IPS-20b (cell line): ENCODE results near the gene STMN3.
"Not testable (repeated sequence)": the region's sequence is repeated elsewhere in the genome, so short reads cannot be mapped to it uniquely, and the experiment has no call there.

Experiments
- H3K27ac ChIP-seq: one replicate; pipeline ENCODE4 v1.5.1; 2013; ENCODE audit warnings: low read length
- H3K27me3 ChIP-seq: 2 replicates; pipeline ENCODE4 v1.6.1; 2013; ENCODE audit warnings: mild to moderate bottlenecking, low read length, inconsistent platforms; ENCODE audit not compliant: insufficient read depth
- H3K36me3 ChIP-seq: 2 replicates; pipeline ENCODE4 v1.6.1; 2013; ENCODE audit warnings: low read depth, mild to moderate bottlenecking, inconsistent platforms, low read length, moderate library complexity; ENCODE audit not compliant: insufficient read depth
- H3K4me1 ChIP-seq: 2 replicates; pipeline ENCODE4 v1.6.1; 2013; ENCODE audit warnings: mild to moderate bottlenecking, control low read depth, inconsistent platforms, low read length, moderate library complexity; ENCODE audit not compliant: insufficient read depth
- H3K4me3 ChIP-seq: 2 replicates; pipeline ENCODE4 v1.5.1; 2013; ENCODE audit warnings: mild to moderate bottlenecking, low read length, inconsistent platforms
- H3K9ac ChIP-seq: 2 replicates; pipeline ENCODE4 v1.6.1; 2013; ENCODE audit warnings: low read depth, mild to moderate bottlenecking, inconsistent platforms, low read length, moderate library complexity
- H3K9me3 ChIP-seq: 2 replicates; pipeline ENCODE4 v1.6.1; 2013; ENCODE audit warnings: mild to moderate bottlenecking, low read depth, low read length, inconsistent platforms; ENCODE audit not compliant: insufficient read depth

The STMN3 gene

GRCh38 chr20:63622096-63622495 is 31.1 kb downstream of the STMN3 start:
- no peaks in the 10 kb centered on the region for H3K4me1 ChIP-seq
- H3K27me3 ChIP-seq: no peaks in the 10 kb centered on the region
- no peaks in the 10 kb centered on the region for H3K9me3 ChIP-seq
- H3K27ac ChIP-seq: no peak overlapping the region
- peaks cover 16% of the 10 kb centered on the region for H3K36me3 ChIP-seq
- no peak overlapping the region for H3K9ac ChIP-seq
- no peak overlapping the region for H3K4me3 ChIP-seq

- H3K9me3 ChIP-seq: no peaks in the 10 kb centered on the region
- H3K36me3 ChIP-seq: peaks cover 26% of the 10 kb centered on the region
- H3K4me1 ChIP-seq: no peaks in the 10 kb centered on the region
- no peaks in the 10 kb centered on the region for H3K27me3 ChIP-seq
- no peak overlapping the region for H3K27ac ChIP-seq
- no peak overlapping the region for H3K4me3 ChIP-seq
- no peak overlapping the region for H3K9ac ChIP-seq
These were observed 32.2 kb downstream of the STMN3 start for GRCh38 chr20:63620991-63621390.

GRCh38 chr20:63619505-63619904 is 33.7 kb downstream of the STMN3 start:
- Histone ChIP-seq H3K9me3 (peaks cover 10% of the 10 kb centered on the region; the same call in 1 of the 2 replicates), H3K36me3 (peaks cover 34% of the 10 kb centered on the region)

GRCh38 chr20:63619086-63619485 is 34.1 kb downstream of the STMN3 start:
- Histone ChIP-seq H3K9me3 (peaks cover 10% of the 10 kb centered on the region; the same call in 1 of the 2 replicates), H3K27me3 (no peaks in the 10 kb centered on the region), H3K27ac (no peak overlapping the region), H3K4me1 (no peaks in the 10 kb centered on the region), H3K36me3 (peaks cover 34% of the 10 kb centered on the region), H3K4me3 (no peak overlapping the region), H3K9ac (no peak overlapping the region)

More at GRCh38 chr20:63619505-63619904, 33.7 kb downstream of the STMN3 start:
- Histone ChIP-seq H3K4me3 (no peak overlapping the region), H3K4me1 (no peaks in the 10 kb centered on the region), H3K27ac (no peak overlapping the region), H3K27me3 (no peaks in the 10 kb centered on the region), H3K9ac (no peak overlapping the region)

- peaks cover 34% of the 10 kb centered on the region for H3K36me3 ChIP-seq
- no peak overlapping the region for H3K4me3 ChIP-seq
- no peak overlapping the region for H3K9ac ChIP-seq
- H3K4me1 ChIP-seq: no peaks in the 10 kb centered on the region
- no peak overlapping the region for H3K27ac ChIP-seq
- no peaks in the 10 kb centered on the region for H3K27me3 ChIP-seq
- H3K9me3 ChIP-seq: peaks cover 10% of the 10 kb centered on the region; the same call in 1 of the 2 replicates
These were observed 34.8 kb downstream of the STMN3 start for GRCh38 chr20:63618291-63618980.

- Histone ChIP-seq H3K4me1 (no peaks in the 10 kb centered on the region), H3K27ac (no peak overlapping the region), H3K27me3 (no peaks in the 10 kb centered on the region), H3K9me3 (peaks cover 10% of the 10 kb centered on the region; the same call in 1 of the 2 replicates), H3K36me3 (peaks cover 34% of the 10 kb centered on the region), H3K9ac (no peak overlapping the region), H3K4me3 (no peak overlapping the region)
These were observed 35.4 kb downstream of the STMN3 start for GRCh38 chr20:63617876-63618265.

- Histone ChIP-seq H3K27me3 (no peaks in the 10 kb centered on the region), H3K9me3 (peaks cover 10% of the 10 kb centered on the region; the same call in 1 of the 2 replicates), H3K36me3 (peaks cover 34% of the 10 kb centered on the region), H3K27ac (no peak overlapping the region), H3K4me1 (no peaks in the 10 kb centered on the region), H3K4me3 (no peak overlapping the region), H3K9ac (no peak overlapping the region)
These were observed 35.9 kb downstream of the STMN3 start for GRCh38 chr20:63617092-63617875.

GRCh38 chr20:63613863-63614594 is 39.2 kb downstream of the STMN3 start:
- not testable (repeated sequence) for H3K9ac ChIP-seq, H3K27me3 ChIP-seq, H3K9me3 ChIP-seq, H3K4me1 ChIP-seq, H3K4me3 ChIP-seq, H3K27ac ChIP-seq
- peaks cover 34% of the 10 kb centered on the region for H3K36me3 ChIP-seq

GRCh38 chr20:63612276-63612931 is 40.8 kb downstream of the STMN3 start:
- Histone ChIP-seq H3K4me1 (no peaks in the 10 kb centered on the region), H3K36me3 (peaks cover 21% of the 10 kb centered on the region), H3K9me3 (peaks cover 10% of the 10 kb centered on the region; the same call in 1 of the 2 replicates), H3K9ac (no peak overlapping the region), H3K27ac (no peak overlapping the region), H3K4me3 (no peak overlapping the region), H3K27me3 (no peaks in the 10 kb centered on the region)

GRCh38 chr20:63611646-63612045 is 41.6 kb downstream of the STMN3 start:
- Histone ChIP-seq H3K27me3 (no peaks in the 10 kb centered on the region), H3K27ac (no peak overlapping the region)

More at GRCh38 chr20:63611646-63612045, 41.6 kb downstream of the STMN3 start:
- Histone ChIP-seq H3K9ac (no peak overlapping the region), H3K9me3 (peaks cover 10% of the 10 kb centered on the region; the same call in 1 of the 2 replicates), H3K4me3 (no peak overlapping the region), H3K36me3 (peaks cover 14% of the 10 kb centered on the region), H3K4me1 (no peaks in the 10 kb centered on the region)
